ENCODE results near the gene FARP1. TPM values are rescaled to one million over a fixed set of nuclear protein-coding genes. Genes with fewer than 3 reads are reported as not detected.

FARP1 gene
- polyA plus RNA-seq, 4 donors: 0.89 to 23.4 (median 6.2) TPM

DNA sequence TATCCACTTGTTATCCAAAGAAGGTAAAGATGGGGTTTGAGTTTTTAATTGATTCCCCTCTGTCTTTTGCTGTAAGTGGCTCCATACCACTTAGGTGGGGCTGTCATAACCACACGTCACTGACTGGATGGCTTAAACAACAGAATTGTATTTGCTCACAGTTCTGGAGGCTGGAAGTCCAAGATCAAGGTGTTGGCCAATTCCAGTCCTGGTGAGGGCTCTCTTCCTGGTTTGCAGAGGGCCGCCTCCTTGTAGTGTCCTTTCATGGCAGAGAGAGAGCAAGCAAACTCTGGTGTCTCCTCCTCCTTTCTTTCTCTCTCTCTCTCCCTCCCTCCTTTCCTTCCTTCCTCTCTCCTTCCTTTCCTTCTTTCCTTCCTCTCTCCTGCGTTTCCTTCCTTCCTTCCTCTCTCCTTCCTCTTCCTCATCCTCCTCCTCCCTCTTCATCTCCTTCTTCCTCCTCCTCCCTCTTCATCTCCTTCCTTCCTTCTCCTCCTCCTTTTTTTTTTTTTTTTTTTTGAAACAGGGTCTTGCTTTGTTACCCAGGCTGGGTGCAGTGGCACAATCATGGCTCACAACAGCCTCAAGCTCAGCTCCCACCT lies 174.8 kb downstream of the FARP1 start:
- 78 to 92% (median 87%) methylated on average over 3 of the region's 3 CpGs for WGBS, 3 donors

DNA sequence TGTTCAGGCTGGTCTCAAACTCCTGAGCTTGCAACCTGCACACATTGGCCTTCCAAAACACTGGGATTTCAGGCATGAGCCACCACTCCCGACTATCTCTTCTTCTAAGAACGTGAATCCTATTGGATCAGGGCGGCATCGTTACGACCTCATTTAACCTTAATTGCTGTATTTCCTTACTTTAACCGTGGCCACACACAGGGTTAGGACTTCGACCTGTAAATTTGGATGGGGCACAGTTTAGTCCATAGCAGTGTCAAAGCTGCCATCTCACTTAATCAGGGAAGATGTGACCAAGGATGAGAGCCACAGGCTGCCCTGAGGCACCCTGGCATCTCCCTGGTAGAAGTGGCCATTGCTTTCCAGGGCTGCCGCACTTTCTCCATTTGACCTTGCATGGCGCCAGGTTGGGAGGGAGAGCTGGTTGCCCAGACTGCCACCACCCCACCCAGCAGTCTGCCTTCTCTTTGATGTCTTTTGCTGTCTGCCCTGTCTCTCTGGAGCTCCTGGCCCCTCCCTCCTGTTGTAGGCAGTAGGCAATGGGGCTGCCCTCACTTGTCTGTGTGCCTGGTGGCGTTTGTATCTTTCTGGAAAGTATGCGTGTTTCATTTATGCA lies 175.5 kb downstream of the FARP1 start:
- H3K4me1 ChIP-seq (ENCODE audit: control insufficient read depth in 3 of 3, insufficient read depth in 2 of 3, low read depth in 1 of 3, low read length in 2 of 3): peaks cover 0 to 5% (median 0%) of the 10 kb centered on the region in 3 donors
- peaks cover 0 to 11% of the 10 kb centered on the region in 2 donors for H3K9me3 ChIP-seq (ENCODE audit: control insufficient read depth in 2 of 2, insufficient read depth in 1 of 2, low read depth in 1 of 2, low read length in 1 of 2)
- H3K36me3 ChIP-seq (ENCODE audit: control insufficient read depth in 3 of 3, insufficient read depth in 2 of 3, low read depth in 1 of 3, low read length in 3 of 3): peaks cover 0 to 13% (median 0%) of the 10 kb centered on the region in 3 donors
- no peak overlapping the region for H3K4me3 ChIP-seq (ENCODE audit: low read depth in 1 of 3, low read length in 3 of 3)
- DNase-seq (no peak), FAIRE-seq (no peak)
- H3K27ac ChIP-seq (ENCODE audit: low read depth in 1 of 3, low read length in 2 of 3): no peak overlapping the region
- H3K27me3 ChIP-seq (ENCODE audit: control insufficient read depth in 3 of 3, insufficient read depth in 3 of 3, low read length in 3 of 3): no peaks in the 10 kb centered on the region
- 85 to 91% (median 90%) methylated on average over 11 of the region's 11 CpGs for WGBS, 3 donors

More for the DNA sequence above, 174.8 kb downstream of the FARP1 start:
- Histone ChIP-seq H3K4me3 (ENCODE audit: low read depth in 1 of 3, low read length in 3 of 3) (no peak overlapping the region), H3K27ac (ENCODE audit: low read depth in 1 of 3, low read length in 2 of 3) (no peak overlapping the region), H3K9me3 (ENCODE audit: control insufficient read depth in 2 of 2, insufficient read depth in 1 of 2, low read depth in 1 of 2, low read length in 1 of 2) (peaks cover 0 to 11% of the 10 kb centered on the region in 2 donors), H3K27me3 (ENCODE audit: control insufficient read depth in 3 of 3, insufficient read depth in 3 of 3, low read length in 3 of 3) (no peaks in the 10 kb centered on the region), H3K36me3 (ENCODE audit: control insufficient read depth in 3 of 3, insufficient read depth in 2 of 3, low read depth in 1 of 3, low read length in 3 of 3) (peaks cover 0 to 13% (median 0%) of the 10 kb centered on the region in 3 donors), H3K4me1 (ENCODE audit: control insufficient read depth in 3 of 3, insufficient read depth in 2 of 3, low read depth in 1 of 3, low read length in 2 of 3) (peaks cover 0 to 8% (median 1%) of the 10 kb centered on the region in 3 donors)
- FAIRE-seq (no peak), DNase-seq (no peak)

DNA sequence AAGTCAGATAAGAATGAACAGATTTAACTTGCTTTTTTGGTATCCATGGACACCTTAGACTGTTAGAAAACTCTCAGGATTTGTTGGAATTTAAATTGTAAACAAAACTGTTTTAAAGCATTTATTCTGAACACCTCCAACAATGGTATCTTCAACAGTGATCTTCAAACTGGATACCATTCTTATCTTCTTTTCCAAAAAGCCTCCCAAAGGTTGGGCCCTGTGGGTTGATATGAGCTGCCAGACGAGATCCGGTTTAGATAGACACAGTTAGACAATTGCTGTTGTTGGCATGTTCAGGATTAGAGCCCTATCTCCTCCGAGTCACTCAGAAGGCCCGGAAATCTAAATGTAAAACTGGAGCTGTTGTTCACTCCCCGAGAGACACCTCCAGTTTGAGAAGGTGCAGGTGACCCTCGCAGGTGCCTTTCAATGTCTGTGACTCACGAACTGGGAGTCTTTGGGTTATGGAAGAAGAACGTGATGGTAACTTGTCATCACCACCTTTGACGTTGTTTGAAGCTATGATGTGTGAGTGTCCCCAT lies 177.7 kb downstream of the FARP1 start:
- Histone ChIP-seq H3K27ac (ENCODE audit: low read depth in 1 of 3, low read length in 2 of 3) (no peak overlapping the region), H3K4me3 (ENCODE audit: low read depth in 1 of 3, low read length in 3 of 3) (no peak overlapping the region), H3K27me3 (ENCODE audit: control insufficient read depth in 3 of 3, insufficient read depth in 3 of 3, low read length in 3 of 3) (no peaks in the 10 kb centered on the region), H3K4me1 (ENCODE audit: control insufficient read depth in 3 of 3, insufficient read depth in 2 of 3, low read depth in 1 of 3, low read length in 2 of 3) (no peaks in the 10 kb centered on the region), H3K36me3 (ENCODE audit: control insufficient read depth in 3 of 3, insufficient read depth in 2 of 3, low read depth in 1 of 3, low read length in 3 of 3) (peaks cover 0 to 13% (median 0%) of the 10 kb centered on the region in 3 donors), H3K9me3 (ENCODE audit: control insufficient read depth in 2 of 2, insufficient read depth in 1 of 2, low read depth in 1 of 2, low read length in 1 of 2) (peaks cover 0 to 11% of the 10 kb centered on the region in 2 donors)
- WGBS, 3 donors: 87 to 93% (median 93%) methylated on average over 9 of the region's 9 CpGs
- DNase-seq: no peak
- FAIRE-seq: no peak

DNA sequence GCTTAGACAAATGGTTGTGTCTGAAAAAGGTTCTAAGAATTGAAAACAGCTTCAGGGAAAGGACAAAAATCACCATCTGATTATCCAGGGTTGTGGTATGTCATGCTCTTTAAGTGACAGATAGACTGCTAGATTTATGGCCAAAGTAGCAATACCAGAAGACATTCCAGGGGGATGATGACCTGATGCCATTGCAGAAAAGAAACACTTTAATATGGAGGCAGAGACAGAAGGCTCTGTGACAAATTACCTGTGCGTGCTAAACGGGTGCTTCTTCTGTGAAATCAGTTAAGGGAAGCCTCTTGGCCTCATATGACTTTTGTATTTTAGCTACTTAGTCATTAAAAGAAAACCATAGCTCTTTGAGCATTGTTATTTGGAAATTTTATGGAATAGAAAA lies 178.5 kb downstream of the FARP1 start:
- no peak for FAIRE-seq
- Histone ChIP-seq H3K9me3 (ENCODE audit: control insufficient read depth in 2 of 2, insufficient read depth in 1 of 2, low read depth in 1 of 2, low read length in 1 of 2) (peaks cover 0 to 11% of the 10 kb centered on the region in 2 donors), H3K4me3 (ENCODE audit: low read depth in 1 of 3, low read length in 3 of 3) (no peak overlapping the region), H3K27me3 (ENCODE audit: control insufficient read depth in 3 of 3, insufficient read depth in 3 of 3, low read length in 3 of 3) (no peaks in the 10 kb centered on the region), H3K4me1 (ENCODE audit: control insufficient read depth in 3 of 3, insufficient read depth in 2 of 3, low read depth in 1 of 3, low read length in 2 of 3) (no peaks in the 10 kb centered on the region), H3K27ac (ENCODE audit: low read depth in 1 of 3, low read length in 2 of 3) (no peak overlapping the region), H3K36me3 (ENCODE audit: control insufficient read depth in 3 of 3, insufficient read depth in 2 of 3, low read depth in 1 of 3, low read length in 3 of 3) (peaks cover 0 to 7% (median 0%) of the 10 kb centered on the region in 3 donors)
- 93 to 97% (median 94%) methylated on average over 2 of the region's 2 CpGs for WGBS, 3 donors
- no peak for DNase-seq

DNA sequence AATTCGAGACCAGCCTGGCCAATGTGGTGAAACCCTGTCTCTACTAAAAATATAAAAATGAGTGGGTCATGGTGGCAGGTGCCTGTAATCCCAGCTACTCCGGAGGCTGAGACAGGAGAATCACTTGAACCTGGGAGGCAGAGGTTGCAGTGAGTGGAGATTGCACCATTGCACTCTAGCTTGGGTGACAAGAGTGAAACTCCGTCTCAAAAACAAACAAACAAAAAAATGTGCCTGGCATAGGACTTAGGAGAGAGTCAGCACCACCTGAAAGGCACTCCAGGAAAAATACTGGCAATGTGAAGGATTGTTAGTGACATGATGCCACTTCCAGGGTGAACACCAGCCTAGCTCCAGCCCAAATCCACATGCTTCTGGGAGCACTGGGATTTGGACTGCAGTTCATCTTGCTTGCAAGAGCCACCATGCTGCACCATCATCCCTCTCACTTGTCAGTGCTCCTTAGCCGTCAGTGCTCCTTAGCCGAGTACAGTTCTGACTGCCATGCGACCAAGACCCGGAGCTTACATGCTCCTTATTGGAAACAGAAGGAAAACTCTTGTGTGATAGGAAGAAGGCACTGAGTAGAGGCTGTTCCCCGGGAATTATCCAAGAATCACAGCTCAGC lies 179.3 kb downstream of the FARP1 start:
- H3K36me3 ChIP-seq (ENCODE audit: control insufficient read depth in 3 of 3, insufficient read depth in 2 of 3, low read depth in 1 of 3, low read length in 3 of 3): peaks cover 0 to 6% (median 0%) of the 10 kb centered on the region in 3 donors
- H3K27ac ChIP-seq (ENCODE audit: low read depth in 1 of 3, low read length in 2 of 3): no peak overlapping the region
- no peaks in the 10 kb centered on the region for H3K4me1 ChIP-seq (ENCODE audit: control insufficient read depth in 3 of 3, insufficient read depth in 2 of 3, low read depth in 1 of 3, low read length in 2 of 3)
- H3K27me3 ChIP-seq (ENCODE audit: control insufficient read depth in 3 of 3, insufficient read depth in 3 of 3, low read length in 3 of 3): no peaks in the 10 kb centered on the region
- DNase-seq (no peak), FAIRE-seq (no peak)
- WGBS, 3 donors: 73 to 89% (median 86%) methylated on average over 8 of the region's 8 CpGs
- no peak overlapping the region for H3K4me3 ChIP-seq (ENCODE audit: low read depth in 1 of 3, low read length in 3 of 3)
- peaks cover 0 to 10% of the 10 kb centered on the region in 2 donors for H3K9me3 ChIP-seq (ENCODE audit: control insufficient read depth in 2 of 2, insufficient read depth in 1 of 2, low read depth in 1 of 2, low read length in 1 of 2)

DNA sequence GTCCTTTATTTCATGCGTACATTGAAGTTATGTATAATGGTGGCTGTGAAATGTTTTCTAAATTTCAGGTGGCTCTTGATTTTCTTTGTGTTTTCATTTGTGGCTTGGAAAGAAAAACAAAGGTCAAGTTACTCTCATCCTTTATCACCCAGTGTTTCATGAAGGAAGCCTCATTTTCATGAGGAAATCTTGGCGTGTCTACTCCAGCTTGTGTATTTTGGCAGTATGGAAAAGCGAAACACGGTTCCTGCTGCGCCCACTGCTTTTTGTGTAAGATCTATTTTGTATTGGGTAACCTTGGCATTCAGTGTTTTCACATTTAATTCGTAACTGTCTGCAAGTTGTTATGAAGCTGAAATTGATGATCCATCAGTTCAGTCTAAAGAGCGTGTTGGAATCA lies 181.2 kb downstream of the FARP1 start:
- H3K4me1 ChIP-seq (ENCODE audit: control insufficient read depth in 3 of 3, insufficient read depth in 2 of 3, low read depth in 1 of 3, low read length in 2 of 3): no peaks in the 10 kb centered on the region
- no peaks in the 10 kb centered on the region for H3K9me3 ChIP-seq (ENCODE audit: control insufficient read depth in 2 of 2, insufficient read depth in 1 of 2, low read depth in 1 of 2, low read length in 1 of 2)
- 82 to 87% (median 85%) methylated on average over 7 of the region's 7 CpGs for whole genome bisulfite sequencing, 3 donors
- FAIRE-seq (no peak), DNase-seq (no peak)
- H3K4me3 ChIP-seq (ENCODE audit: low read depth in 1 of 3, low read length in 3 of 3): no peak overlapping the region
- H3K36me3 ChIP-seq (ENCODE audit: control insufficient read depth in 3 of 3, insufficient read depth in 2 of 3, low read depth in 1 of 3, low read length in 3 of 3): peaks cover 0 to 2% (median 0%) of the 10 kb centered on the region in 3 donors
- H3K27ac ChIP-seq (ENCODE audit: low read depth in 1 of 3, low read length in 2 of 3): no peak overlapping the region
- no peaks in the 10 kb centered on the region for H3K27me3 ChIP-seq (ENCODE audit: control insufficient read depth in 3 of 3, insufficient read depth in 3 of 3, low read length in 3 of 3)

DNA sequence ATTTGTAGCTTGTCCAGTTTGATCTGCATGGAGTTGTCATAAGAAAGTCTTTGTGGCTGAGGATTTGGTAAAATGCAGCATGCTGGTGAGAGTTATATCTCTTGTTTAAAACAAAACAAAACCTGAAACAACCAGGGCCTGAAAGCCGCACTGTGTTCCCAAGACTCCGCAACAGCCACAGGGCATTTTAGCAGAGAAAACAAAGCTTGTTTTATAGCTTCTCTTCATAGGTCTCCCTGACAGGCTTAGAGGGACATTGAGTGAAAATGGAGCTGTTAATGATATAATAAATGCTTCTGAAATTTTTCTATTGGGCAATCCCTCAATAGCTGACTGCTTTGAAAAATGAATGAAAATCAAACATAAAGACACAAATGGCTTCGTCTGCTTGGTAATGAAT lies 182.8 kb downstream of the FARP1 start:
- Histone ChIP-seq H3K4me1 (ENCODE audit: control insufficient read depth in 3 of 3, insufficient read depth in 2 of 3, low read depth in 1 of 3, low read length in 2 of 3) (no peaks in the 10 kb centered on the region), H3K4me3 (ENCODE audit: low read depth in 1 of 3, low read length in 3 of 3) (no peak overlapping the region), H3K27ac (ENCODE audit: low read depth in 1 of 3, low read length in 2 of 3) (no peak overlapping the region), H3K27me3 (ENCODE audit: control insufficient read depth in 3 of 3, insufficient read depth in 3 of 3, low read length in 3 of 3) (no peaks in the 10 kb centered on the region), H3K36me3 (ENCODE audit: control insufficient read depth in 3 of 3, insufficient read depth in 2 of 3, low read depth in 1 of 3, low read length in 3 of 3) (no peaks in the 10 kb centered on the region), H3K9me3 (ENCODE audit: control insufficient read depth in 2 of 2, insufficient read depth in 1 of 2, low read depth in 1 of 2, low read length in 1 of 2) (no peaks in the 10 kb centered on the region)
- 90 to 95% (median 91%) methylated on average over 3 of the region's 3 CpGs for WGBS, 3 donors
- no peak for DNase-seq
- no peak for FAIRE-seq

DNA sequence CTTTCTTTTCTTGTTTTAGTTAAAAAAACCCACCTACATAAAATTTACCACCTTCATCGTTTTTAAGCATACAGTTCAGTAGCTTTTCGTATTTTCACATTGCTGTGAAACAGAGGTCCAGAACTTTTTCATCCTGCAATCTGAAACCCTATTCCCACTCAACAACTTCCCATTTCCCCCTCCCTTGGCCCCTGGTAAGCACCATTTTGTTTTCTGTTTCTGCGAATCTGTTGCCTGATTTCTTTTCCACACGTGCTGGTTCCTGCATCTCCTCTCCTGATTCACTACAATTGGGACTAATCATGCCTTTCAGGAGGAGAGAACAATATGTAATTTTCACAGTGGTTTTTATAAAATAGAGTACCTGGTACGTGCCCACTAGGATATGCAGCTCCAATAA lies 183.4 kb downstream of the FARP1 start:
- no peak for FAIRE-seq
- WGBS, 3 donors: 86% methylated on average over 5 of the region's 5 CpGs
- Histone ChIP-seq H3K27ac (ENCODE audit: low read depth in 1 of 3, low read length in 2 of 3) (no peak overlapping the region), H3K36me3 (ENCODE audit: control insufficient read depth in 3 of 3, insufficient read depth in 2 of 3, low read depth in 1 of 3, low read length in 3 of 3) (no peaks in the 10 kb centered on the region), H3K27me3 (ENCODE audit: control insufficient read depth in 3 of 3, insufficient read depth in 3 of 3, low read length in 3 of 3) (no peaks in the 10 kb centered on the region), H3K4me1 (ENCODE audit: control insufficient read depth in 3 of 3, insufficient read depth in 2 of 3, low read depth in 1 of 3, low read length in 2 of 3) (no peaks in the 10 kb centered on the region), H3K9me3 (ENCODE audit: control insufficient read depth in 2 of 2, insufficient read depth in 1 of 2, low read depth in 1 of 2, low read length in 1 of 2) (no peaks in the 10 kb centered on the region), H3K4me3 (ENCODE audit: low read depth in 1 of 3, low read length in 3 of 3) (no peak overlapping the region)
- no peak for DNase-seq
